SK-N-SH treated with all-trans-retinoic acid at 6 μM for 48 hours (cell line): ENCODE data around the gene ACBD7.

Source experiments
- ATAC-seq: fragments of 200-7000 bp; cut with Tn5 transposase; 3 replicates; pipeline ENCODE4 v1.9.1; 2020; ENCODE audit warnings: mild to moderate bottlenecking, moderate library complexity
- ARNTL ChIP-seq: fragments of 450-650 bp; formaldehyde crosslinking; IDR thresholded peaks from 2 replicates; pipeline ENCODE4 v1.5.0; 2020; ENCODE audit warnings: low read depth, mild to moderate bottlenecking, moderate library complexity, borderline replicate concordance
- CSDC2 ChIP-seq: fragments of 250-450 bp; sonication (Bioruptor Pico); IDR thresholded peaks from 2 replicates; pipeline ENCODE4 v1.5.0; 2020; ENCODE audit warnings: mild to moderate bottlenecking, moderate library complexity
- CSRNP3 ChIP-seq: fragments of 250-450 bp; sonication (Bioruptor Pico); IDR thresholded peaks from 2 replicates; pipeline ENCODE4 v1.5.1; 2021; ENCODE audit warnings: mild to moderate bottlenecking, moderate library complexity
- ESRRG ChIP-seq: fragments of 250-450 bp; sonication (Bioruptor Pico); IDR thresholded peaks from 2 replicates; pipeline ENCODE4 v1.6.1; 2021; ENCODE audit warnings: mild to moderate bottlenecking
- GLIS3 ChIP-seq: fragments of 250-450 bp; sonication (Bioruptor Pico); IDR thresholded peaks from 2 replicates; pipeline ENCODE4 v1.5.0; 2020; ENCODE audit warnings: mild to moderate bottlenecking, moderate library complexity
- ISL1 ChIP-seq: fragments of 250-450 bp; sonication (Bioruptor Pico); IDR thresholded peaks from 2 replicates; pipeline ENCODE4 v2.1.2; 2022; ENCODE audit warnings: mild to moderate bottlenecking, moderate library complexity
- PPARA ChIP-seq: fragments of 250-450 bp; sonication (Bioruptor Pico); IDR thresholded peaks from 2 replicates; pipeline ENCODE4 v1.5.0; 2020; ENCODE audit warnings: mild to moderate bottlenecking, borderline replicate concordance
- RARB ChIP-seq: fragments of 250-450 bp; sonication (Bioruptor Pico); IDR thresholded peaks from 2 replicates; pipeline ENCODE4 v1.8.0; 2021; ENCODE audit warnings: mild to moderate bottlenecking, moderate library complexity
- TCF4 ChIP-seq: fragments of 250-450 bp; sonication (Bioruptor Pico); IDR thresholded peaks from 2 replicates; pipeline ENCODE4 v1.8.0; 2021; ENCODE audit warnings: mild to moderate bottlenecking, moderate library complexity, borderline replicate concordance
- TOX ChIP-seq: fragments of 250-450 bp; sonication (Bioruptor Pico); IDR thresholded peaks from 2 replicates; pipeline ENCODE4 v1.8.0; 2021; ENCODE audit warnings: mild to moderate bottlenecking, moderate library complexity, borderline replicate concordance
- TSHZ2 ChIP-seq: fragments of 250-450 bp; sonication (Bioruptor Pico); IDR thresholded peaks from 2 replicates; pipeline ENCODE4 v1.5.0; 2020; ENCODE audit warnings: mild to moderate bottlenecking, moderate library complexity
- ZC3H10 ChIP-seq: fragments of 250-450 bp; sonication (Bioruptor Pico); IDR thresholded peaks from 2 replicates; pipeline ENCODE4 v1.5.1; 2021; ENCODE audit warnings: mild to moderate bottlenecking, moderate library complexity
- ZNF565 ChIP-seq: fragments of 450-650 bp; formaldehyde crosslinking; conservative IDR thresholded peaks from 2 replicates; pipeline ENCODE4 v1.5.0; 2020; ENCODE audit warnings: low read depth, mild to moderate bottlenecking, moderate library complexity
- ZNF8 ChIP-seq: fragments of 450-650 bp; formaldehyde crosslinking; IDR thresholded peaks from 2 replicates; pipeline ENCODE4 v1.5.0; 2020; ENCODE audit warnings: mild to moderate bottlenecking, moderate library complexity
- TF ChIP-seq, protein P1 (sequence below): fragments of 250-450 bp; sonication (Bioruptor Pico); IDR thresholded peaks from 2 replicates; pipeline ENCODE4 v1.8.0; 2021; ENCODE audit warnings: low read depth, mild to moderate bottlenecking, moderate library complexity, borderline replicate concordance
- TF ChIP-seq, protein P2 (sequence below): fragments of 250-450 bp; sonication (Bioruptor Pico); IDR thresholded peaks from 2 replicates; pipeline ENCODE4 v1.8.0; 2020; ENCODE audit warnings: mild to moderate bottlenecking, moderate library complexity, borderline replicate concordance
- TF ChIP-seq, protein P3 (sequence below): fragments of 250-450 bp; sonication (Bioruptor Pico); IDR thresholded peaks from 2 replicates; pipeline ENCODE4 v1.5.1; 2020; ENCODE audit warnings: low read depth, mild to moderate bottlenecking, moderate library complexity

Gene ACBD7

GRCh38 chr10:15106352-15107013 is 17.9 kb upstream of the ACBD7 start:
- TF ChIP-seq ZNF8 (CRISPR knock-in tag) (no peak), ISL1 (CRISPR knock-in tag) (peak; percentile 56)
- TF ChIP-seq, protein P1, sequence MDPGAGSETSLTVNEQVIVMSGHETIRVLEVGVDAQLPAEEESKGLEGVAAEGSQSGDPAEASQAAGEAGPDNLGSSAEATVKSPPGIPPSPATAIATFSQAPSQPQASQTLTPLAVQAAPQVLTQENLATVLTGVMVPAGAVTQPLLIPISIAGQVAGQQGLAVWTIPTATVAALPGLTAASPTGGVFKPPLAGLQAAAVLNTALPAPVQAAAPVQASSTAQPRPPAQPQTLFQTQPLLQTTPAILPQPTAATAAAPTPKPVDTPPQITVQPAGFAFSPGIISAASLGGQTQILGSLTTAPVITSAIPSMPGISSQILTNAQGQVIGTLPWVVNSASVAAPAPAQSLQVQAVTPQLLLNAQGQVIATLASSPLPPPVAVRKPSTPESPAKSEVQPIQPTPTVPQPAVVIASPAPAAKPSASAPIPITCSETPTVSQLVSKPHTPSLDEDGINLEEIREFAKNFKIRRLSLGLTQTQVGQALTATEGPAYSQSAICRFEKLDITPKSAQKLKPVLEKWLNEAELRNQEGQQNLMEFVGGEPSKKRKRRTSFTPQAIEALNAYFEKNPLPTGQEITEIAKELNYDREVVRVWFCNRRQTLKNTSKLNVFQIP: no peak
- TF ChIP-seq, all 23 proteins: peak for 1

DNA sequence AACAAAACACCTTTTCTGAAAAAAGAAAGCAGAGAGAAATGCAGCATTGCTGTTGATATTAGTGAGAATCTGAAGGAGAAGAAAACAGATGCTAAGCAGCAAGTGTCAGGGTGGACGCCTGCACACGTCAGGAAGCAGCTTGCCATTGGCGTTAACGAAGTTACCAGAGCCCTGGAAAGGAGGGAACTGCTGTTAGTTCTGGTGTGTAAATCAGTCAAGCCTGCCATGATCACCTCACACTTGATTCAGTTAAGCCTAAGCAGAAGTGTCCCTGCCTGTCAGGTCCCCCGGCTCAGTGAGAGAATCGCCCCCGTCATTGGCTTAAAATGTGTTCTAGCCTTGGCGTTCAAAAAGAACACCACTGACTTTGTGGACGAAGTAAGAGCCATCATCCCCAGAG is 14.9 kb upstream of the ACBD7 start:
- no peak for ATAC-seq
- TF ChIP-seq ZNF565 (no peak), PPARA (CRISPR knock-in tag) (no peak), ESRRG (CRISPR knock-in tag) (no peak)

More at GRCh38 chr10:15106352-15107013, 17.9 kb upstream of the ACBD7 start:
- peak; percentile 98 for ATAC-seq

DNA sequence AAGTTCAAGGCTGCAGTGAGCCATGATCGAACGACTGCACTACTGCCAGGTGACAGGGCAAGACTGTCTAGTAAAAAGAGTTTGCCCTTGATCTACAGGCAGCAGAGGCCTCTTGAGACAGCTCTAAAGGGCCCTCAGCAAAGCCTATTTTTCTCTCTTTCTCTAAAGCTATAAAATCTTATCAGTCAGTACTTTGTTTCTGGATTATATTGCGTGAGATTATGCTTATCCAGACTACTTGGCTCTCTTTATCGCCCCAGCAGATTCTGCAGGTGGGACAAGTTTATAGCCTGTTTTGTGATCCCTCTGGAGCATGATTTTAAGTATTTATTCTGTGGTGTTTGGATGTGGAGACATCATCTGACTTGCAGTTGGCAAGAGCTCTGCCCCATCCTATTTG is 11.3 kb upstream of the ACBD7 start:
- TF ChIP-seq CSRNP3 (no peak), TSHZ2 (CRISPR knock-in tag) (no peak)
- TF ChIP-seq, protein P2, sequence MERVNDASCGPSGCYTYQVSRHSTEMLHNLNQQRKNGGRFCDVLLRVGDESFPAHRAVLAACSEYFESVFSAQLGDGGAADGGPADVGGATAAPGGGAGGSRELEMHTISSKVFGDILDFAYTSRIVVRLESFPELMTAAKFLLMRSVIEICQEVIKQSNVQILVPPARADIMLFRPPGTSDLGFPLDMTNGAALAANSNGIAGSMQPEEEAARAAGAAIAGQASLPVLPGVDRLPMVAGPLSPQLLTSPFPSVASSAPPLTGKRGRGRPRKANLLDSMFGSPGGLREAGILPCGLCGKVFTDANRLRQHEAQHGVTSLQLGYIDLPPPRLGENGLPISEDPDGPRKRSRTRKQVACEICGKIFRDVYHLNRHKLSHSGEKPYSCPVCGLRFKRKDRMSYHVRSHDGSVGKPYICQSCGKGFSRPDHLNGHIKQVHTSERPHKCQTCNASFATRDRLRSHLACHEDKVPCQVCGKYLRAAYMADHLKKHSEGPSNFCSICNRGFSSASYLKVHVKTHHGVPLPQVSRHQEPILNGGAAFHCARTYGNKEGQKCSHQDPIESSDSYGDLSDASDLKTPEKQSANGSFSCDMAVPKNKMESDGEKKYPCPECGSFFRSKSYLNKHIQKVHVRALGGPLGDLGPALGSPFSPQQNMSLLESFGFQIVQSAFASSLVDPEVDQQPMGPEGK (CRISPR knock-in tag): no peak
- no peak for ATAC-seq

- TF ChIP-seq TOX: no peak
- peak; percentile 78; the same call in 1 of the 2 replicates for TF ChIP-seq RARB (CRISPR knock-in tag)
- TF ChIP-seq, protein P3, sequence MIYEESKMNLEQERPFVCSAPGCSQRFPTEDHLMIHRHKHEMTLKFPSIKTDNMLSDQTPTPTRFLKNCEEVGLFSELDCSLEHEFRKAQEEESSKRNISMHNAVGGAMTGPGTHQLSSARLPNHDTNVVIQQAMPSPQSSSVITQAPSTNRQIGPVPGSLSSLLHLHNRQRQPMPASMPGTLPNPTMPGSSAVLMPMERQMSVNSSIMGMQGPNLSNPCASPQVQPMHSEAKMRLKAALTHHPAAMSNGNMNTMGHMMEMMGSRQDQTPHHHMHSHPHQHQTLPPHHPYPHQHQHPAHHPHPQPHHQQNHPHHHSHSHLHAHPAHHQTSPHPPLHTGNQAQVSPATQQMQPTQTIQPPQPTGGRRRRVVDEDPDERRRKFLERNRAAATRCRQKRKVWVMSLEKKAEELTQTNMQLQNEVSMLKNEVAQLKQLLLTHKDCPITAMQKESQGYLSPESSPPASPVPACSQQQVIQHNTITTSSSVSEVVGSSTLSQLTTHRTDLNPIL (CRISPR knock-in tag): no peak
- TF ChIP-seq ZC3H10: no peak
- peak; percentile 82; the same call in 1 of the 2 replicates for TF ChIP-seq CSDC2
- TF ChIP-seq, protein P2 (CRISPR knock-in tag): peak; percentile 64
- TF ChIP-seq ESRRG (CRISPR knock-in tag): peak; percentile 88; the same call in 1 of the 2 replicates
- TF ChIP-seq TCF4 (CRISPR knock-in tag): peak; percentile 45
- 0 out of 2 replicates have a peak, but pooled peaks have one; percentile 39 for TF ChIP-seq CSRNP3
- no peak for TF ChIP-seq ARNTL
- peak; percentile 88 for TF ChIP-seq GLIS3 (CRISPR knock-in tag)
- no peak for TF ChIP-seq ZNF565
- TF ChIP-seq PPARA (CRISPR knock-in tag): no peak
- TF ChIP-seq, all 23 proteins: peak for 7
- peak; percentile 91 for ATAC-seq
Observed at GRCh38 chr10:15097011-15097812, 8.6 kb upstream of the ACBD7 start, which contains the start of gene RPP38. RPP38 (plus strand) TSS chr10:15097355; CDS start chr10:15103315, 5,960 bp downstream.
